CD4-positive, CD25-positive, alpha-beta regulatory T cell (primary cell): ENCODE results near the gene OGFR. TPM values are rescaled to one million over a fixed set of nuclear protein-coding genes. Genes with fewer than 3 reads are reported as not detected.

Experiments
- ATAC-seq, 2 donors: fragments of 150-1000 bp; cut with Tn5 transposase; one replicate each; pipeline ENCODE4 v1.10.0; 2021; ENCODE audit warnings: low read depth in 2 of 2, moderate number of reproducible peaks in 2 of 2, moderate library complexity in 1 of 2
- DNase-seq, 3 donors: peaks; one replicate each; pipeline versions ENCODE4 v3.0.0 to v3.0.0-alpha.2; 2012 to 2022; ENCODE audit warnings: mixed read lengths in 1 of 3
- H3K27ac ChIP-seq: one replicate; pipeline ENCODE4 v1.7.0; 2013; ENCODE audit warnings: mild to moderate bottlenecking, low read length; ENCODE audit not compliant: insufficient read depth, poor library complexity, severe bottlenecking
- H3K27me3 ChIP-seq: one replicate; pipeline ENCODE4 v1.7.0; 2013; ENCODE audit warnings: low read length; ENCODE audit not compliant: control insufficient read depth, insufficient read depth
- H3K36me3 ChIP-seq: one replicate; pipeline ENCODE4 v1.7.0; 2013; ENCODE audit warnings: mild to moderate bottlenecking, low read length, moderate library complexity; ENCODE audit not compliant: control insufficient read depth, insufficient read depth
- H3K4me1 ChIP-seq: 2 replicates; pipeline ENCODE4 v1.7.0; 2013; ENCODE audit warnings: mild to moderate bottlenecking, low read length; ENCODE audit not compliant: insufficient read depth, control insufficient read depth, poor library complexity, severe bottlenecking
- H3K4me3 ChIP-seq: one replicate; pipeline ENCODE4 v1.7.0; 2013; ENCODE audit warnings: low read depth, mild to moderate bottlenecking, low read length, moderate library complexity
- H3K9me3 ChIP-seq, 2 experiments: 1 replicate in 1 of 2; 2 replicates in 1 of 2; pipeline ENCODE4 v1.7.0; 2013; ENCODE audit warnings: low read length in 2 of 2, mild to moderate bottlenecking in 1 of 2, moderate library complexity in 1 of 2; ENCODE audit not compliant: control insufficient read depth in 2 of 2
- H3K27ac Mint-ChIP-seq, 3 donors: one replicate each; pipeline ENCODE4 v1.8.0; 2020 to 2022; ENCODE audit warnings: mild to moderate bottlenecking in 3 of 3, mixed read lengths in 3 of 3, moderate library complexity in 2 of 3
- H3K27me3 Mint-ChIP-seq: one replicate; pipeline ENCODE4 v1.8.0; 2022; ENCODE audit warnings: mild to moderate bottlenecking, mixed read lengths
- H3K36me3 Mint-ChIP-seq: one replicate; pipeline ENCODE4 v1.8.0; 2020; ENCODE audit warnings: mixed read lengths
- H3K4me1 Mint-ChIP-seq, 4 donors: one replicate each; pipeline ENCODE4 v1.8.0; 2020 to 2022; ENCODE audit warnings: mixed read lengths in 4 of 4, mild to moderate bottlenecking in 1 of 4
- H3K4me3 Mint-ChIP-seq, 4 donors: one replicate each; pipeline ENCODE4 v1.8.0; 2020 to 2022; ENCODE audit warnings: mild to moderate bottlenecking in 4 of 4, mixed read lengths in 4 of 4, moderate library complexity in 3 of 4
- H3K9me3 Mint-ChIP-seq, 7 donors: one replicate each; pipeline ENCODE4 v1.8.0; 2020 to 2022; ENCODE audit warnings: mixed read lengths in 7 of 7, mild to moderate bottlenecking in 3 of 7, moderate library complexity in 2 of 7
- polyA plus RNA-seq, 4 donors: library from polyadenylated mRNA; unstranded; fragments of 300-500 nt; fragmentation: Illumina TruSeq; gene quantifications; one replicate each; pipeline ENCODE4 v1.2.3, GENCODE V29; 2021
- total RNA-seq: library from RNA; stranded (reverse); gene quantifications from one replicate; pipeline ENCODE4 v1.2.3, GENCODE V29; 2022

Gene OGFR
- total and polyA plus RNA-seq, 5 donors from 2014 or later, result 41.5 to 61.1 (median 42.2) TPM

- H3K4me3 Mint-ChIP-seq, result no peak overlapping the region
- H3K9me3 Mint-ChIP-seq, result peaks cover 0 to 3% (median 0%) of the 10 kb centered on the region in 7 donors
- Histone ChIP-seq H3K27me3 (peaks cover 2% of the 10 kb centered on the region), H3K36me3 (peaks cover 16% of the 10 kb centered on the region), H3K4me3 (no peak overlapping the region), H3K4me1 (peaks cover 17% of the 10 kb centered on the region), H3K27ac (no peak overlapping the region), H3K9me3 (no peaks in the 10 kb centered on the region)
- peaks cover 6 to 18% (median 8%) of the 10 kb centered on the region in 4 donors for H3K4me1 Mint-ChIP-seq
- H3K27ac Mint-ChIP-seq, result peak overlapping the region in 1 of 3 donors; percentile 36
- DNase-seq (no peak), ATAC-seq (no peak)
- peaks cover 25% of the 10 kb centered on the region for H3K36me3 Mint-ChIP-seq
- H3K27me3 Mint-ChIP-seq, result no peaks in the 10 kb centered on the region
Measured at GRCh38 chr20:62856931-62857619, 52.4 kb downstream of the OGFR start.

- no peak overlapping the region for H3K27ac Mint-ChIP-seq
- peaks cover 16% of the 10 kb centered on the region for H3K36me3 Mint-ChIP-seq
- no peak for ATAC-seq
- peak overlapping the region in 2 of 4 donors; percentile 13 to 80 for H3K4me3 Mint-ChIP-seq
- H3K4me1 Mint-ChIP-seq, result peaks cover 6 to 22% (median 9%) of the 10 kb centered on the region in 4 donors
- H3K27me3 Mint-ChIP-seq, result peaks cover 6% of the 10 kb centered on the region
- peaks cover 2% of the 10 kb centered on the region for H3K27me3 ChIP-seq
- no peak overlapping the region for H3K27ac ChIP-seq
- no peak overlapping the region for H3K4me3 ChIP-seq
- H3K9me3 Mint-ChIP-seq, result peaks cover 0 to 4% (median 0%) of the 10 kb centered on the region in 7 donors
- no peak for DNase-seq
- no peaks in the 10 kb centered on the region for H3K9me3 ChIP-seq
- H3K36me3 ChIP-seq, result peaks cover 12% of the 10 kb centered on the region
- peaks cover 17% of the 10 kb centered on the region for H3K4me1 ChIP-seq
Measured at GRCh38 chr20:62858058-62858830, 53.6 kb downstream of the OGFR start.

DNA sequence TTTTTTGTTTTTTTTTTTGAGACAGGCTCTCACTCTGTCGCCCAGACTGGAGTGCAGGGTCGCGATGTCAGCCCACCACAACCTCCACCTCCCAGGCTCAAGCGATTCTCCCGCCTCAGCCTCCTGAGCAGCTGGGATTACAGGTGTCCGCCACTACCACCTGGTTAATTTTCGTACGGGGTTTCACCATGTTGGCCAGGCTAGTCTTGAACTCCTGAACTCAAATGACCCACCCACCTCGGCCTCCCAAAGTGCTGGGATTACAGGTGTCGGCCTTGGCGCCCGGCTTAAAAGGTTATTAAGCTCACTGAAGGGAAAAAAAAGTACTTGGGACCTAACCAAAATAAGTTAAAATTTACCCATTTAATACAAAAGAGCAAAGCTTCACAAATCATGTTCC lies 55.1 kb downstream of the OGFR start:
- Histone ChIP-seq H3K4me1 (peaks cover 17% of the 10 kb centered on the region), H3K27me3 (peaks cover 2% of the 10 kb centered on the region), H3K9me3 (no peaks in the 10 kb centered on the region), H3K27ac (no peak overlapping the region), H3K36me3 (peaks cover 8% of the 10 kb centered on the region), H3K4me3 (peak overlapping the region; percentile 53)
- DNase-seq (no peak), ATAC-seq (no peak)
- Mint-ChIP-seq H3K36me3 (peaks cover 8% of the 10 kb centered on the region), H3K9me3 (peaks cover 0 to 4% (median 0%) of the 10 kb centered on the region in 7 donors), H3K27me3 (peaks cover 10% of the 10 kb centered on the region), H3K27ac (peak overlapping the region in 1 of 3 donors; percentile 77), H3K4me1 (peaks cover 6 to 22% (median 8%) of the 10 kb centered on the region in 4 donors), H3K4me3 (peak overlapping the region; percentile 73 to 89 (median 82))

GRCh38 chr20:62860391-62860923 lies 55.8 kb downstream of the OGFR start:
- Histone ChIP-seq H3K27ac (no peak overlapping the region), H3K27me3 (peaks cover 2% of the 10 kb centered on the region), H3K4me3 (peak overlapping the region; percentile 53), H3K36me3 (peaks cover 8% of the 10 kb centered on the region), H3K4me1 (peaks cover 17% of the 10 kb centered on the region), H3K9me3 (no peaks in the 10 kb centered on the region)
- ATAC-seq (no peak), DNase-seq (no peak)
- Mint-ChIP-seq H3K27ac (peak overlapping the region; percentile 26 to 77 (median 59)), H3K4me1 (peaks cover 6 to 22% (median 9%) of the 10 kb centered on the region in 4 donors), H3K9me3 (peaks cover 0 to 4% (median 0%) of the 10 kb centered on the region in 7 donors), H3K4me3 (peak overlapping the region; percentile 73 to 89 (median 82)), H3K27me3 (peaks cover 15% of the 10 kb centered on the region), H3K36me3 (peaks cover 8% of the 10 kb centered on the region)

DNA sequence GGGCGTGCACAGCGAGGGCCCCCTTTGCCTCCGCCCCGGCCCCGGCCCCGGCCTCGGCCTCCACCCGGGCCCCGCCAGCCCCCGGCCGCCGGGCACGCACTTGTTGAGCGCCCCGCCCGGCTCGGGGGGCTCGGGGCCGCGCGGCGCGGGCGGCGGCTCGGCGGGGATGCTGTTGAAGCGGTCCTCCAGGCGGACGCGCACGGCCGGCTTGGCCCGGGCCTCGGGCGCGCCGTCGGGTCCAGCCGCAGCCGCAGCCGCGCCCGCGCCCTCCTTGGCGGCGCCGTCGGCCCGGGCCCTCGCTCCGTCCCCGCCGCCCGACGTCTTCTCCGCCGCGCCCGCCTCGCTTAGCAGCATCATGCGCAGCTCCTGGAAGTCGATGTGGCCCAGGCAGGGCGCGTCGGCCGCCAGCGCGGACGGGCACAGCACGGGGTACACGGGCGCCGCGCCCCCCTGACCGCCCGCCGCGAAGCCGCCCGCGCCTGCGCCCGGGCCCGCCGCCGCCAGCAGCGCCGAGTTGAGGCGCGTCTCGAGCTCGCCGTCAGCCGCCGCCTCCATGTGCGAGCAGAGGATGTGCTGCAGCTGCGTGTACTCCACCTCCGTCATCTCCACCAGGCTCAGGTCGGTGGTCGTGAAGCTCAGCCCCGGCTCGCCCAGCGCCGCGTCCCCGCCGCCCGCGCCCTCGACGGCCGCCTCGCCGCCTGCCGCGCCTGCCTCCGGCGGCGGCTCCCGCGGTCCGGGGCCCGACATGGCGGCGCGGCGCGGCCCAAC lies 56.5 kb downstream of the OGFR start:
- Mint-ChIP-seq H3K4me3 (peak overlapping the region in 1 of 4 donors; percentile 57), H3K27ac (no peak overlapping the region), H3K9me3 (peaks cover 0 to 4% (median 0%) of the 10 kb centered on the region in 7 donors), H3K4me1 (peaks cover 6 to 22% (median 9%) of the 10 kb centered on the region in 4 donors), H3K36me3 (peaks cover 8% of the 10 kb centered on the region), H3K27me3 (peaks cover 16% of the 10 kb centered on the region)
- Histone ChIP-seq H3K36me3 (peaks cover 8% of the 10 kb centered on the region), H3K9me3 (no peaks in the 10 kb centered on the region), H3K4me1 (peaks cover 17% of the 10 kb centered on the region), H3K27me3 (peaks cover 2% of the 10 kb centered on the region), H3K27ac (no peak overlapping the region), H3K4me3 (no peak overlapping the region)
- DNase-seq, result peak; percentile 46 to 50 (median 47)
- ATAC-seq, result peak; percentile 21 to 24

GRCh38 chr20:62861726-62862336 lies 57.2 kb downstream of the OGFR start, which contains the start of gene TCFL5:
Gene TCFL5, minus strand, starts transcription at chr20:62861822. Its CDS starts 152 bp downstream, at chr20:62861670.
- Mint-ChIP-seq H3K4me1 (peaks cover 6 to 22% (median 9%) of the 10 kb centered on the region in 4 donors), H3K9me3 (peaks cover 0 to 4% (median 0%) of the 10 kb centered on the region in 7 donors), H3K4me3 (peak within 1 kb of the TSS; percentile 61 to 83 (median 78)), H3K27me3 (peaks cover 16% of the 10 kb centered on the region), H3K27ac (peak within 1 kb of the TSS; percentile 27 to 80 (median 29)), H3K36me3 (peaks cover 8% of the 10 kb centered on the region)
- Histone ChIP-seq H3K27me3 (peaks cover 2% of the 10 kb centered on the region), H3K4me3 (no peak within 1 kb of the TSS), H3K36me3 (peaks cover 7% of the 10 kb centered on the region), H3K27ac (peak within 1 kb of the TSS; percentile 47), H3K9me3 (no peaks in the 10 kb centered on the region), H3K4me1 (peaks cover 17% of the 10 kb centered on the region)
- DNase-seq (peak; percentile 86 to 92 (median 88)), ATAC-seq (peak; percentile 87 to 88)
